Gastrocnemius medialis (tissue), 4 donors: ENCODE data around the gene PHF12. TPM values are rescaled to one million over a fixed set of nuclear protein-coding genes. Genes with fewer than 3 reads are reported as not detected.

Experiments
- ATAC-seq, 2 donors: fragments of 150-250 bp; one replicate each; pipeline ENCODE4 v1.9.1; 2016
- DNase-seq, 2 donors: peaks; one replicate each; pipeline ENCODE4 v3.0.0-alpha.2; 2019
- H3K27ac ChIP-seq, 4 donors: fragments of 200-600 bp; sonication (generic); 1 replicate in 1 of 4; 2 replicates in 3 of 4; pipeline ENCODE4 v1.5.1; 2016 to 2018; ENCODE audit warnings: mild to moderate bottlenecking in 2 of 4, moderate library complexity in 1 of 4
- H3K27me3 ChIP-seq, 3 donors: fragments of 200-600 bp; sonication (generic) in 2 of 3; 1 replicate in 1 of 3; 2 replicates in 2 of 3; pipeline versions ENCODE4 v1.5.1 to v1.6.0; 2016 to 2019; ENCODE audit warnings: mild to moderate bottlenecking in 1 of 3, moderate library complexity in 1 of 3
- H3K36me3 ChIP-seq, 2 donors: fragments of 200-600 bp; sonication (generic) in 1 of 2; one replicate each; pipeline ENCODE4 v1.5.1; 2017 to 2018
- H3K4me1 ChIP-seq, 2 donors: fragments of 200-600 bp; sonication (generic) in 1 of 2; one replicate each; pipeline ENCODE4 v1.5.1; 2016 to 2017; ENCODE audit warnings: mild to moderate bottlenecking in 2 of 2
- H3K4me3 ChIP-seq, 4 donors: fragments of 200-600 bp; sonication (generic) in 3 of 4; 1 replicate in 1 of 4; 2 replicates in 3 of 4; pipeline ENCODE4 v1.5.1; 2016 to 2019; ENCODE audit warnings: mild to moderate bottlenecking in 2 of 4
- H3K9me3 ChIP-seq, 3 donors: fragments of 200-600 bp; sonication (generic) in 2 of 3; 1 replicate in 1 of 3; 2 replicates in 2 of 3; pipeline ENCODE4 v1.5.1; 2016 to 2019
- CTCF ChIP-seq, 5 experiments: fragments of 450-650 bp in 3 of 5; fragments of 200-600 bp in 2 of 5; sonication (generic) in 2 of 5; IDR thresholded peaks in 4 of 5; conservative IDR thresholded peaks in 1 of 5; 1 replicate in 4 of 5; 2 replicates in 1 of 5; pipeline ENCODE4 v1.5.1; 2016 to 2019; ENCODE audit warnings: antibody characterized with exemption in 5 of 5, mild to moderate bottlenecking in 3 of 5, moderate library complexity in 3 of 5
- POLR2A ChIP-seq, 2 donors: fragments of 450-650 bp; IDR thresholded peaks; one replicate each; pipeline ENCODE4 v1.6.1; 2017; ENCODE audit warnings: antibody characterized with exemption in 2 of 2, mild to moderate bottlenecking in 2 of 2, moderate library complexity in 2 of 2
- in situ Hi-C, 4 donors: fragments of 200-750 bp; cut with MboI; loops; one replicate each; pipeline versions ENCODE4 v1.15.0 to v1.8.0; 2017; ENCODE audit warnings: low sequenced_read_pairs in 4 of 4
- intact Hi-C: fragments of 100-400 bp; cut with DNase I; formaldehyde crosslinking; loops from one replicate; pipeline ENCODE4 v1.15.1; 2023; ENCODE audit warnings: low total_unique reads
- total RNA-seq, 4 donors: library from RNA; depleted of rRNA; stranded (reverse); fragments of >200 nt; gene quantifications; one replicate each; pipeline versions ENCODE4 v1.1.0 to v1.2.3, GENCODE V29; 2016

Gene PHF12
- 10 to 100 TPM; 22.1 to 37.3 (median 24.2) TPM for total RNA-seq

GRCh38 chr17:28951428-28951990 lies at the start of gene PHF12:
TSS of gene PHF12 (minus strand) at chr17:28951518. CDS start at chr17:28950960, 558 bp downstream.
- peak within 1 kb of the TSS; percentile 96 to 97 (median 96) for H3K27ac ChIP-seq
- intact Hi-C loops (loop anchor here (1.0 to 5.0 kb wide), 5 partner anchors 49 to 594 kb away; partner anchors contain the start of genes BLTP2, DHRS13, NEK8 and NUFIP2), in situ Hi-C loops (loop anchor here (10.0 to 25.0 kb wide), 3 partner anchors 589 to 617 kb away; partner anchors contain the start of genes IFT20 (in 3 of the 4), TNFAIP1 (in 3 of the 4), POLDIP2 (in 1 of the 4) and SARM1 (in 1 of the 4))
- DNase-seq: peak; percentile 100
- no peaks in the 10 kb centered on the region for H3K27me3 ChIP-seq
- H3K36me3 ChIP-seq: no peaks in the 10 kb centered on the region
- TF ChIP-seq POLR2A (IDR thresholded peaks at IDR 0.05): peak; percentile 90 to 92
- no peak for TF ChIP-seq CTCF (IDR thresholded peaks at IDR 0.05 in 4 of 5, conservative IDR thresholded peaks at IDR 0.05 in 1 of 5)
- ATAC-seq: peak; percentile 79 to 85
- peak within 1 kb of the TSS; percentile 84 to 90 (median 88) for H3K4me3 ChIP-seq
- no peaks in the 10 kb centered on the region for H3K9me3 ChIP-seq
- peaks cover 30 to 33% of the 10 kb centered on the region in 2 donors for H3K4me1 ChIP-seq

GRCh38 chr17:29000973-29001372 lies 49.7 kb upstream of the PHF12 start:
- in situ Hi-C loops (no loop called here), intact Hi-C loops (no loop called here)

GRCh38 chr17:28999206-28999605 lies 47.9 kb upstream of the PHF12 start:
- Histone ChIP-seq H3K9me3 (no peaks in the 10 kb centered on the region), H3K4me3 (no peak overlapping the region), H3K4me1 (peaks cover 0 to under 1% of the 10 kb centered on the region in 2 donors), H3K36me3 (no peaks in the 10 kb centered on the region), H3K27me3 (peaks cover 12 to 14% (median 13%) of the 10 kb centered on the region in 3 donors), H3K27ac (no peak overlapping the region)
- in situ Hi-C loops: no loop called here
- intact Hi-C loops: no loop called here
- ATAC-seq (no peak), DNase-seq (no peak)
- TF ChIP-seq CTCF (IDR thresholded peaks at IDR 0.05 in 4 of 5, conservative IDR thresholded peaks at IDR 0.05 in 1 of 5): no peak
- TF ChIP-seq POLR2A (IDR thresholded peaks at IDR 0.05): no peak

More at GRCh38 chr17:29000973-29001372, 49.7 kb upstream of the PHF12 start:
- no peak overlapping the region for H3K27ac ChIP-seq
- H3K4me1 ChIP-seq: no peaks in the 10 kb centered on the region
- ATAC-seq: no peak
- no peak overlapping the region for H3K4me3 ChIP-seq
- peaks cover 23 to 27% (median 24%) of the 10 kb centered on the region in 3 donors for H3K27me3 ChIP-seq
- TF ChIP-seq POLR2A (IDR thresholded peaks at IDR 0.05): no peak
- no peak for TF ChIP-seq CTCF (IDR thresholded peaks at IDR 0.05 in 4 of 5, conservative IDR thresholded peaks at IDR 0.05 in 1 of 5)
- no peaks in the 10 kb centered on the region for H3K36me3 ChIP-seq
- H3K9me3 ChIP-seq: no peaks in the 10 kb centered on the region
- DNase-seq: no peak

- Histone ChIP-seq H3K4me3 (no peak overlapping the region), H3K36me3 (no peaks in the 10 kb centered on the region), H3K27me3 (peaks cover 0 to under 1% (median 0%) of the 10 kb centered on the region in 3 donors), H3K4me1 (peaks cover 0 to 7% of the 10 kb centered on the region in 2 donors), H3K9me3 (no peaks in the 10 kb centered on the region), H3K27ac (no peak overlapping the region)
- in situ Hi-C loops: no loop called here
- ATAC-seq: no peak
- intact Hi-C loops: no loop called here
- DNase-seq: no peak
- TF ChIP-seq CTCF (IDR thresholded peaks at IDR 0.05 in 4 of 5, conservative IDR thresholded peaks at IDR 0.05 in 1 of 5): no peak
- TF ChIP-seq POLR2A (IDR thresholded peaks at IDR 0.05): no peak
Measured at GRCh38 chr17:28997806-28998205, 46.5 kb upstream of the PHF12 start.
